Measurements from ENCODE around the gene RBMS3.

- TF ChIP-seq CTCF (IDR thresholded peaks at IDR 0.05 in 2 of 3, conservative IDR thresholded peaks at IDR 0.05 in 1 of 3; ENCODE audit: borderline replicate concordance in 1 of 3, insufficient read depth in 1 of 3, low read depth in 2 of 3, low read length in 2 of 3) (no peak), FOSL1 (IDR thresholded peaks at IDR 0.05; ENCODE audit: low read depth) (no peak), RAD21 (IDR thresholded peaks at IDR 0.05; ENCODE audit: low read depth) (no peak), SIN3A (IDR thresholded peaks at IDR 0.05; ENCODE audit: low read depth) (no peak), EGR1 (IDR thresholded peaks at IDR 0.05; ENCODE audit: low read depth) (no peak), SP1 (IDR thresholded peaks at IDR 0.05; ENCODE audit: low read depth) (no peak)
Measured at GRCh38 chr3:30042916-30043555, 762.2 kb downstream of the RBMS3 start.

Measured in HCT116 (cell line).